Measurements from ENCODE around the gene FANCL. TPM values are rescaled to one million over a fixed set of nuclear protein-coding genes. Genes with fewer than 3 reads are reported as not detected.
"Not testable (repeated sequence)": the region's sequence is repeated elsewhere in the genome, so short reads cannot be mapped to it uniquely, and the experiment has no call there.

Gene FANCL
- total RNA-seq, 6 donors from 2014 or later: 5.7 to 30.4 (median 15.4) TPM

- Histone ChIP-seq H3K36me3 (peaks cover 0 to 12% (median 0%) of the 10 kb centered on the region in 4 donors), H3K27ac (no peak overlapping the region), H3K4me3 (no peak overlapping the region), H3K27me3 (no peaks in the 10 kb centered on the region), H3K4me1 (no peaks in the 10 kb centered on the region), H3K9me3 (no peaks in the 10 kb centered on the region)
- DNase-seq (no peak), ATAC-seq (ENCODE audit: low FRiP score in 2 of 2) (no peak)
- WGBS, 2 donors: 94 to 97% methylated on average over 1 of the region's 1 CpG
- TF ChIP-seq POLR2AphosphoS5 (IDR thresholded peaks at IDR 0.05) (no peak), POLR2A (IDR thresholded peaks at IDR 0.05) (no peak), CTCF (IDR thresholded peaks at IDR 0.05) (no peak), EP300 (IDR thresholded peaks at IDR 0.05) (no peak)
These were observed 94.4 kb downstream of the FANCL start for GRCh38 chr2:58146707-58147106.

GRCh38 chr2:58145769-58146168 is 95.4 kb downstream of the FANCL start:
- H3K9me3 ChIP-seq; H3K27me3 ChIP-seq; H3K27ac ChIP-seq; H3K4me1 ChIP-seq; H3K4me3 ChIP-seq; DNase-seq; ATAC-seq (ENCODE audit: low FRiP score in 2 of 2): not testable (repeated sequence)
- H3K36me3 ChIP-seq: peaks cover 0 to 12% (median 0%) of the 10 kb centered on the region in 4 donors
- WGBS, 2 donors: 98 to 99% methylated on average over 6 of the region's 6 CpGs

GRCh38 chr2:58140508-58141072 is 100.5 kb downstream of the FANCL start:
- H3K9me3 ChIP-seq: no peaks in the 10 kb centered on the region
- no peak for ATAC-seq (ENCODE audit: low FRiP score in 2 of 2)
- no peaks in the 10 kb centered on the region for H3K27me3 ChIP-seq
- no peak overlapping the region for H3K4me3 ChIP-seq
- H3K27ac ChIP-seq: no peak overlapping the region
- no peaks in the 10 kb centered on the region for H3K4me1 ChIP-seq
- DNase-seq: no peak
- WGBS, 2 donors: 90 to 95% methylated on average over 3 of the region's 3 CpGs
- TF ChIP-seq POLR2AphosphoS5 (IDR thresholded peaks at IDR 0.05) (no peak), CTCF (IDR thresholded peaks at IDR 0.05) (no peak), EP300 (IDR thresholded peaks at IDR 0.05) (no peak), POLR2A (IDR thresholded peaks at IDR 0.05) (no peak)
- H3K36me3 ChIP-seq: no peaks in the 10 kb centered on the region

- 85% methylated on average over 3 of the region's 3 CpGs for whole genome bisulfite sequencing, 2 donors
- Histone ChIP-seq H3K27me3 (no peaks in the 10 kb centered on the region), H3K4me1 (no peaks in the 10 kb centered on the region), H3K9me3 (no peaks in the 10 kb centered on the region), H3K4me3 (no peak overlapping the region), H3K27ac (no peak overlapping the region), H3K36me3 (no peaks in the 10 kb centered on the region)
- DNase-seq (no peak), ATAC-seq (ENCODE audit: low FRiP score in 2 of 2) (no peak)
- TF ChIP-seq POLR2AphosphoS5 (IDR thresholded peaks at IDR 0.05): no peak
- TF ChIP-seq CTCF (IDR thresholded peaks at IDR 0.05): no peak
- no peak for TF ChIP-seq EP300 (IDR thresholded peaks at IDR 0.05)
- no peak for TF ChIP-seq POLR2A (IDR thresholded peaks at IDR 0.05)
These were observed 102.6 kb downstream of the FANCL start for GRCh38 chr2:58138396-58139030.

GRCh38 chr2:58137856-58138255 is 103.3 kb downstream of the FANCL start:
- 87 to 97% methylated on average over 1 of the region's 1 CpG for WGBS, 2 donors
- H3K36me3 ChIP-seq: no peaks in the 10 kb centered on the region
- no peaks in the 10 kb centered on the region for H3K4me1 ChIP-seq
- TF ChIP-seq POLR2AphosphoS5 (IDR thresholded peaks at IDR 0.05): no peak
- TF ChIP-seq EP300 (IDR thresholded peaks at IDR 0.05): no peak
- TF ChIP-seq POLR2A (IDR thresholded peaks at IDR 0.05): no peak
- no peak for TF ChIP-seq CTCF (IDR thresholded peaks at IDR 0.05)
- H3K27ac ChIP-seq: no peak overlapping the region
- H3K27me3 ChIP-seq: no peaks in the 10 kb centered on the region
- no peak for ATAC-seq (ENCODE audit: low FRiP score in 2 of 2)
- no peaks in the 10 kb centered on the region for H3K9me3 ChIP-seq
- no peak for DNase-seq
- H3K4me3 ChIP-seq: no peak overlapping the region
